MM.1S (cell line): ENCODE data around the gene FGF8.

ENCODE experiments used
- EZH2 ChIP-seq: fragments of 300-600 bp; sonication (generic); optimal IDR thresholded peaks from 2 replicates; pipeline ENCODE3; 2017; ENCODE audit warnings: low read depth, mild to moderate bottlenecking, antibody characterized with exemption, low read length, mixed read lengths
- TF ChIP-seq, protein P1 (sequence below): fragments of 300-600 bp; sonication (generic); IDR thresholded peaks from 2 replicates; pipeline ENCODE4 v1.5.1; 2016; ENCODE audit warnings: antibody characterized with exemption, low read length, mixed read lengths

DNA sequence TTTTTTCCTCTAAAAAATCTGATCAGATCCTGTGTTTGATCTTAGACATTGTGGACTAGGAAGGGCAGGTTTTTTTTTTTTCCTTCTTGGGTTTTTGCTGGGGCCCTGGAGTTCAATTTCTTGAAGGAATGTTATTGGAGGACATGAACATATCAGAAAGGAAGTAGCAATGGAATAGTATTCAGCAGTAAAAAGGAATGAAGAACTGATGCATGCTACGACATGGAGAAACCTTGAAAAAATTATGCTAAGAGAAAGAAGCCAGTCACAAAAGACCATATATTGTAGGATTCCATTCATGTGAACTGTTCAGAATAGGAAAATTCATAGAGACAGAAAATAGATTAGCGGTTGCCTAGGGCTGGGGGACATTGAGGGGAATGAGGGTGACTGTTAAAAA lies 34.0 kb downstream of the FGF8 start:
- TF ChIP-seq, protein P1, sequence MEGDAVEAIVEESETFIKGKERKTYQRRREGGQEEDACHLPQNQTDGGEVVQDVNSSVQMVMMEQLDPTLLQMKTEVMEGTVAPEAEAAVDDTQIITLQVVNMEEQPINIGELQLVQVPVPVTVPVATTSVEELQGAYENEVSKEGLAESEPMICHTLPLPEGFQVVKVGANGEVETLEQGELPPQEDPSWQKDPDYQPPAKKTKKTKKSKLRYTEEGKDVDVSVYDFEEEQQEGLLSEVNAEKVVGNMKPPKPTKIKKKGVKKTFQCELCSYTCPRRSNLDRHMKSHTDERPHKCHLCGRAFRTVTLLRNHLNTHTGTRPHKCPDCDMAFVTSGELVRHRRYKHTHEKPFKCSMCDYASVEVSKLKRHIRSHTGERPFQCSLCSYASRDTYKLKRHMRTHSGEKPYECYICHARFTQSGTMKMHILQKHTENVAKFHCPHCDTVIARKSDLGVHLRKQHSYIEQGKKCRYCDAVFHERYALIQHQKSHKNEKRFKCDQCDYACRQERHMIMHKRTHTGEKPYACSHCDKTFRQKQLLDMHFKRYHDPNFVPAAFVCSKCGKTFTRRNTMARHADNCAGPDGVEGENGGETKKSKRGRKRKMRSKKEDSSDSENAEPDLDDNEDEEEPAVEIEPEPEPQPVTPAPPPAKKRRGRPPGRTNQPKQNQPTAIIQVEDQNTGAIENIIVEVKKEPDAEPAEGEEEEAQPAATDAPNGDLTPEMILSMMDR: no peak
- TF ChIP-seq EZH2: no peak
